ENCODE results near the gene CHRDL2.

DNA sequence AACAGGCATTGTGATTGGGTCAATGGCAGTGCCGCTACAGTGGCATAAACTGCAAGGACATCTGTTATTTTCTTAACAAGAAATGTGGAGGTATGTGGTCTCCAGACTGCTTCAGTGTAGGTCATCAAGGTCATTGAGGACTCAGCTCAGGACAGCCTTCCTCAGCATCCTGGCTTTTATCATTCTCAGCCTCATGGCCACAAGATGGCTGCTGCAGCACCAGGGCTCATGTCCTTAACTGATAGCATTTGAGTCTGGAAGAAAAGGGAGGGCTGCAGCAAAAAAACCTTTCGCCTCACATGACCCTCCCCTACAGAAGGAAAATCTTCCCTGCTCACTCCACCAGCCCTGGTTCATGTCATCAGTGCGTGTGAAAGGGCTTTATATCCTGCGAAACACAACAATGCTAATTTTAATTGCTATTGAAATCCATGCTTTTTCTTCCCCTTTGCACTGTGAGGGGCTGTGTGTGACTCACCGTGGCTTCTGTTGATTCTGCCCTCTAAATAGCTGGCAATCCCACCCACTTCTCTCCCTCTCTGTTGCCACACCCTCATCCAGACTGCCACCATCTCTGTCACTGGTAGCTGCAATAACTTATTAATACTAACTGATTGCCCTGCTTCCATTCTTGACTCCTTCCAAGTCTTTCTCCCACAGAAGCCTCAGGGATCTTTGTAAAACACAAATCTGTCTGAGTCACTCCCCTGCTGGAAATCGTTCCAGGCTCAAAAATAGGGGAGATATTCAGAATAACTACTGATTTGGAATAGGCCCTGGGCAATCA lies 43.8 kb downstream of the CHRDL2 start:
- TF ChIP-seq, protein P1, sequence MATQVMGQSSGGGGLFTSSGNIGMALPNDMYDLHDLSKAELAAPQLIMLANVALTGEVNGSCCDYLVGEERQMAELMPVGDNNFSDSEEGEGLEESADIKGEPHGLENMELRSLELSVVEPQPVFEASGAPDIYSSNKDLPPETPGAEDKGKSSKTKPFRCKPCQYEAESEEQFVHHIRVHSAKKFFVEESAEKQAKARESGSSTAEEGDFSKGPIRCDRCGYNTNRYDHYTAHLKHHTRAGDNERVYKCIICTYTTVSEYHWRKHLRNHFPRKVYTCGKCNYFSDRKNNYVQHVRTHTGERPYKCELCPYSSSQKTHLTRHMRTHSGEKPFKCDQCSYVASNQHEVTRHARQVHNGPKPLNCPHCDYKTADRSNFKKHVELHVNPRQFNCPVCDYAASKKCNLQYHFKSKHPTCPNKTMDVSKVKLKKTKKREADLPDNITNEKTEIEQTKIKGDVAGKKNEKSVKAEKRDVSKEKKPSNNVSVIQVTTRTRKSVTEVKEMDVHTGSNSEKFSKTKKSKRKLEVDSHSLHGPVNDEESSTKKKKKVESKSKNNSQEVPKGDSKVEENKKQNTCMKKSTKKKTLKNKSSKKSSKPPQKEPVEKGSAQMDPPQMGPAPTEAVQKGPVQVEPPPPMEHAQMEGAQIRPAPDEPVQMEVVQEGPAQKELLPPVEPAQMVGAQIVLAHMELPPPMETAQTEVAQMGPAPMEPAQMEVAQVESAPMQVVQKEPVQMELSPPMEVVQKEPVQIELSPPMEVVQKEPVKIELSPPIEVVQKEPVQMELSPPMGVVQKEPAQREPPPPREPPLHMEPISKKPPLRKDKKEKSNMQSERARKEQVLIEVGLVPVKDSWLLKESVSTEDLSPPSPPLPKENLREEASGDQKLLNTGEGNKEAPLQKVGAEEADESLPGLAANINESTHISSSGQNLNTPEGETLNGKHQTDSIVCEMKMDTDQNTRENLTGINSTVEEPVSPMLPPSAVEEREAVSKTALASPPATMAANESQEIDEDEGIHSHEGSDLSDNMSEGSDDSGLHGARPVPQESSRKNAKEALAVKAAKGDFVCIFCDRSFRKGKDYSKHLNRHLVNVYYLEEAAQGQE (IDR thresholded peaks at IDR 0.05; ENCODE audit: insufficient read depth in 1 of 2, low read depth in 2 of 2, low read length in 2 of 2), result no peak
- TF ChIP-seq SIN3A (IDR thresholded peaks at IDR 0.05; ENCODE audit: borderline replicate concordance, insufficient read depth, low read length) (no peak), POLR2AphosphoS5 (IDR thresholded peaks at IDR 0.05; ENCODE audit: low read depth, low read length) (no peak), TAF1 (IDR thresholded peaks at IDR 0.05; ENCODE audit: borderline replicate concordance, insufficient read depth, low read length) (no peak)

All from PFSK-1 (cell line).